HG03432 (cell line): Measurements from ENCODE around the gene INPP5J.
"Not testable (repeated sequence)": the region's sequence is repeated elsewhere in the genome, so short reads cannot be mapped to it uniquely, and the experiment has no call there.

Experiments
- ATAC-seq: cut with Tn5 transposase; IDR thresholded peaks from one replicate; pipeline ENCODE4 v1.9.1; 2021; ENCODE audit warnings: mild to moderate bottlenecking, moderate library complexity; ENCODE audit not compliant: unreplicated experiment

The INPP5J gene

GRCh38 chr22:31099841-31100761 lies 22.7 kb upstream of the INPP5J start:
- no peak for ATAC-seq

GRCh38 chr22:31100762-31101525 lies 21.8 kb upstream of the INPP5J start:
- no peak for ATAC-seq

- no peak for ATAC-seq
These were observed 20.2 kb upstream of the INPP5J start for GRCh38 chr22:31102441-31103081.

GRCh38 chr22:31103111-31103510 lies 19.7 kb upstream of the INPP5J start:
- no peak for ATAC-seq

GRCh38 chr22:31103899-31104694 lies 18.7 kb upstream of the INPP5J start:
- no peak for ATAC-seq

- no peak for ATAC-seq
These were observed 17.9 kb upstream of the INPP5J start for GRCh38 chr22:31104869-31105268.

GRCh38 chr22:31105282-31105929 lies 17.4 kb upstream of the INPP5J start:
- no peak for ATAC-seq

- no peak for ATAC-seq
These were observed 16.7 kb upstream of the INPP5J start for GRCh38 chr22:31106001-31106571.

- no peak for ATAC-seq
These were observed 16.0 kb upstream of the INPP5J start for GRCh38 chr22:31106731-31107177.

GRCh38 chr22:31107178-31107893 lies 15.4 kb upstream of the INPP5J start, which contains the start of gene SELENOM:
Gene SELENOM (minus strand): TSS chr22:31107568. CDS start chr22:31107505, 63 bp downstream.
- ATAC-seq: peak; percentile 87

- ATAC-seq: peak; percentile 17
These were observed 14.9 kb upstream of the INPP5J start for GRCh38 chr22:31107894-31108218.

GRCh38 chr22:31112547-31113091 lies 10.1 kb upstream of the INPP5J start:
- ATAC-seq: not testable (repeated sequence)

- ATAC-seq: no peak
These were observed 4.5 kb upstream of the INPP5J start for GRCh38 chr22:31118046-31118820.

GRCh38 chr22:31119026-31119717 lies 3.6 kb upstream of the INPP5J start:
- ATAC-seq: no peak

GRCh38 chr22:31120230-31120629 lies 2.5 kb upstream of the INPP5J start:
- no peak for ATAC-seq

GRCh38 chr22:31120642-31121041 lies 2.1 kb upstream of the INPP5J start:
- no peak for ATAC-seq

- no peak for ATAC-seq
These were observed 1.4 kb upstream of the INPP5J start for GRCh38 chr22:31121403-31121802.

GRCh38 chr22:31122196-31122531 lies 602 bp upstream of the INPP5J start:
- no peak for ATAC-seq
